ENCODE results near the gene EDEM1. TPM values are rescaled to one million over a fixed set of nuclear protein-coding genes. Genes with fewer than 3 reads are reported as not detected.

The EDEM1 gene
- polyA plus RNA-seq, 1 of the 3 experiments (the other 2 are of a cell fraction), result 25.2 TPM

DNA sequence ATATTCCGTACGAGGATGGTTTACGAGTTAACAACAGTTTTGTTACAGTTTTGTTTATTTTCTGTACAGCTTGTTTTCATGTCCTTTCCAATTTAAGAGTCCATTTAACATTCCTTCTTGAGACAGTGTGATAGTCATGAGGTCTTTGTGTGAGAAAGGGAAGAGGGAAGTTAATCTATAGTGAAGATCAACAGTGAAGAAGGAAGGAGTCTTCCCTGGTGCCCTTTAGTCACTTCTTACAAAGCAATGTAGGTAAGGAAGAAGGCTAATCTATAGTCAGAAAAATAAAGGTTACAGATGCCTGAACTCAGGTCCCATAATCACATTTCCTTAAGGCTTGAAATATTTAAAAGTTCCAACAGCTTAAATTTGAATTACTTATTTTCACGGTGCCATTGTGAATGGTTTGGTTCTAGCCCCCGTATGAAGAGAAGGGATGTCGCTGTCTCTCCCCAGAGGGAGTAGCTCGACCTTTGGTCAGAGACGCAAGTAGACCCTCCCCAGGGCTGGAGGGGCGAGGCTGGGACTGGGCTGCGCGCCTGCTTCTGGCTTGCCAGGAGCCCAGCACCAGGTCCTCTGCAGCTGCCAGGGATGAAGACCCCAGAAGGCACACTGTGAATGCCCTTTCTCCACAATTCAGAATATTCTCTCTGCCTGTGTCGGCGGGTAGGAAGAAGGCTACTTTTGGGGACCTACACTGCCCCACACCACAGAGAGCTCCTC, 34.9 kb downstream of the EDEM1 start:
- Histone ChIP-seq H3K9me3 (no peaks in the 10 kb centered on the region), H3K36me3 (replicated peaks in 1 of 2; ENCODE audit: control insufficient read depth in 1 of 2, insufficient read depth in 2 of 2, low read length in 1 of 2) (peaks cover 5 to 24% of the 10 kb centered on the region in 2 experiments), H3K9ac (no peak overlapping the region), H3K9me2 (no peaks in the 10 kb centered on the region), H3K4me3 (ENCODE audit: low read depth in 2 of 2, low read length in 1 of 2) (no peak overlapping the region), H2AFZ (ENCODE audit: low read depth) (no peak overlapping the region), H3K4me1 (ENCODE audit: control insufficient read depth in 1 of 2, insufficient read depth in 2 of 2, low read depth in 1 of 2, low read length in 1 of 2) (no peaks in the 10 kb centered on the region; a peak in 1 of 4 replicates), H3K4me2 (no peak overlapping the region), H3K79me2 (ENCODE audit: insufficient read depth) (no peaks in the 10 kb centered on the region), H3K27me3 (ENCODE audit: insufficient read depth) (no peaks in the 10 kb centered on the region), H3K27ac (ENCODE audit: low read depth in 2 of 2, low read length in 1 of 2) (no peak overlapping the region), H4K20me1 (ENCODE audit: insufficient read depth) (no peaks in the 10 kb centered on the region), H3F3A (replicated peaks; ENCODE audit: insufficient read depth) (no peaks in the 10 kb centered on the region)
- no peak for TF ChIP-seq RAD21 (IDR thresholded peaks at IDR 0.05; ENCODE audit: low read length)
- no peak for TF ChIP-seq NRF1 (IDR thresholded peaks at IDR 0.05; ENCODE audit: low read depth, low read length)
- TF ChIP-seq, protein P1, sequence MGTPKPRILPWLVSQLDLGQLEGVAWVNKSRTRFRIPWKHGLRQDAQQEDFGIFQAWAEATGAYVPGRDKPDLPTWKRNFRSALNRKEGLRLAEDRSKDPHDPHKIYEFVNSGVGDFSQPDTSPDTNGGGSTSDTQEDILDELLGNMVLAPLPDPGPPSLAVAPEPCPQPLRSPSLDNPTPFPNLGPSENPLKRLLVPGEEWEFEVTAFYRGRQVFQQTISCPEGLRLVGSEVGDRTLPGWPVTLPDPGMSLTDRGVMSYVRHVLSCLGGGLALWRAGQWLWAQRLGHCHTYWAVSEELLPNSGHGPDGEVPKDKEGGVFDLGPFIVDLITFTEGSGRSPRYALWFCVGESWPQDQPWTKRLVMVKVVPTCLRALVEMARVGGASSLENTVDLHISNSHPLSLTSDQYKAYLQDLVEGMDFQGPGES (IDR thresholded peaks at IDR 0.05; ENCODE audit: low read depth, low read length), result no peak
- no peak for TF ChIP-seq RXRA (IDR thresholded peaks at IDR 0.05; ENCODE audit: borderline replicate concordance, low read depth)
- TF ChIP-seq GABPA (IDR thresholded peaks at IDR 0.05; ENCODE audit: low read depth), result no peak
- TF ChIP-seq, protein P2, sequence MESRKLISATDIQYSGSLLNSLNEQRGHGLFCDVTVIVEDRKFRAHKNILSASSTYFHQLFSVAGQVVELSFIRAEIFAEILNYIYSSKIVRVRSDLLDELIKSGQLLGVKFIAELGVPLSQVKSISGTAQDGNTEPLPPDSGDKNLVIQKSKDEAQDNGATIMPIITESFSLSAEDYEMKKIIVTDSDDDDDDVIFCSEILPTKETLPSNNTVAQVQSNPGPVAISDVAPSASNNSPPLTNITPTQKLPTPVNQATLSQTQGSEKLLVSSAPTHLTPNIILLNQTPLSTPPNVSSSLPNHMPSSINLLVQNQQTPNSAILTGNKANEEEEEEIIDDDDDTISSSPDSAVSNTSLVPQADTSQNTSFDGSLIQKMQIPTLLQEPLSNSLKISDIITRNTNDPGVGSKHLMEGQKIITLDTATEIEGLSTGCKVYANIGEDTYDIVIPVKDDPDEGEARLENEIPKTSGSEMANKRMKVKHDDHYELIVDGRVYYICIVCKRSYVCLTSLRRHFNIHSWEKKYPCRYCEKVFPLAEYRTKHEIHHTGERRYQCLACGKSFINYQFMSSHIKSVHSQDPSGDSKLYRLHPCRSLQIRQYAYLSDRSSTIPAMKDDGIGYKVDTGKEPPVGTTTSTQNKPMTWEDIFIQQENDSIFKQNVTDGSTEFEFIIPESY (IDR thresholded peaks at IDR 0.05; ENCODE audit: borderline replicate concordance, low read depth), result no peak
- TF ChIP-seq MEF2A (IDR thresholded peaks at IDR 0.05; ENCODE audit: borderline replicate concordance, low read depth), result no peak
- TF ChIP-seq GATA2 (CRISPR knock-in tag; IDR thresholded peaks at IDR 0.05), result no peak
- TF ChIP-seq, protein P3, sequence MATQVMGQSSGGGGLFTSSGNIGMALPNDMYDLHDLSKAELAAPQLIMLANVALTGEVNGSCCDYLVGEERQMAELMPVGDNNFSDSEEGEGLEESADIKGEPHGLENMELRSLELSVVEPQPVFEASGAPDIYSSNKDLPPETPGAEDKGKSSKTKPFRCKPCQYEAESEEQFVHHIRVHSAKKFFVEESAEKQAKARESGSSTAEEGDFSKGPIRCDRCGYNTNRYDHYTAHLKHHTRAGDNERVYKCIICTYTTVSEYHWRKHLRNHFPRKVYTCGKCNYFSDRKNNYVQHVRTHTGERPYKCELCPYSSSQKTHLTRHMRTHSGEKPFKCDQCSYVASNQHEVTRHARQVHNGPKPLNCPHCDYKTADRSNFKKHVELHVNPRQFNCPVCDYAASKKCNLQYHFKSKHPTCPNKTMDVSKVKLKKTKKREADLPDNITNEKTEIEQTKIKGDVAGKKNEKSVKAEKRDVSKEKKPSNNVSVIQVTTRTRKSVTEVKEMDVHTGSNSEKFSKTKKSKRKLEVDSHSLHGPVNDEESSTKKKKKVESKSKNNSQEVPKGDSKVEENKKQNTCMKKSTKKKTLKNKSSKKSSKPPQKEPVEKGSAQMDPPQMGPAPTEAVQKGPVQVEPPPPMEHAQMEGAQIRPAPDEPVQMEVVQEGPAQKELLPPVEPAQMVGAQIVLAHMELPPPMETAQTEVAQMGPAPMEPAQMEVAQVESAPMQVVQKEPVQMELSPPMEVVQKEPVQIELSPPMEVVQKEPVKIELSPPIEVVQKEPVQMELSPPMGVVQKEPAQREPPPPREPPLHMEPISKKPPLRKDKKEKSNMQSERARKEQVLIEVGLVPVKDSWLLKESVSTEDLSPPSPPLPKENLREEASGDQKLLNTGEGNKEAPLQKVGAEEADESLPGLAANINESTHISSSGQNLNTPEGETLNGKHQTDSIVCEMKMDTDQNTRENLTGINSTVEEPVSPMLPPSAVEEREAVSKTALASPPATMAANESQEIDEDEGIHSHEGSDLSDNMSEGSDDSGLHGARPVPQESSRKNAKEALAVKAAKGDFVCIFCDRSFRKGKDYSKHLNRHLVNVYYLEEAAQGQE (IDR thresholded peaks at IDR 0.05; ENCODE audit: low read depth, low read length), result no peak
- no peak for TF ChIP-seq POLR2AphosphoS5 (IDR thresholded peaks at IDR 0.05; ENCODE audit: low read depth, low read length)
- TF ChIP-seq ELF1 (IDR thresholded peaks at IDR 0.05), result no peak
- TF ChIP-seq NFIC (IDR thresholded peaks at IDR 0.05; ENCODE audit: borderline replicate concordance), result no peak
- TF ChIP-seq, protein P4, sequence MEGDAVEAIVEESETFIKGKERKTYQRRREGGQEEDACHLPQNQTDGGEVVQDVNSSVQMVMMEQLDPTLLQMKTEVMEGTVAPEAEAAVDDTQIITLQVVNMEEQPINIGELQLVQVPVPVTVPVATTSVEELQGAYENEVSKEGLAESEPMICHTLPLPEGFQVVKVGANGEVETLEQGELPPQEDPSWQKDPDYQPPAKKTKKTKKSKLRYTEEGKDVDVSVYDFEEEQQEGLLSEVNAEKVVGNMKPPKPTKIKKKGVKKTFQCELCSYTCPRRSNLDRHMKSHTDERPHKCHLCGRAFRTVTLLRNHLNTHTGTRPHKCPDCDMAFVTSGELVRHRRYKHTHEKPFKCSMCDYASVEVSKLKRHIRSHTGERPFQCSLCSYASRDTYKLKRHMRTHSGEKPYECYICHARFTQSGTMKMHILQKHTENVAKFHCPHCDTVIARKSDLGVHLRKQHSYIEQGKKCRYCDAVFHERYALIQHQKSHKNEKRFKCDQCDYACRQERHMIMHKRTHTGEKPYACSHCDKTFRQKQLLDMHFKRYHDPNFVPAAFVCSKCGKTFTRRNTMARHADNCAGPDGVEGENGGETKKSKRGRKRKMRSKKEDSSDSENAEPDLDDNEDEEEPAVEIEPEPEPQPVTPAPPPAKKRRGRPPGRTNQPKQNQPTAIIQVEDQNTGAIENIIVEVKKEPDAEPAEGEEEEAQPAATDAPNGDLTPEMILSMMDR (IDR thresholded peaks at IDR 0.05), result no peak
- TF ChIP-seq RCOR1 (IDR thresholded peaks at IDR 0.05; ENCODE audit: low read length), result no peak
- WGBS (ENCODE audit: low lambda C conversion rate), result 95% methylated on average over 11 of the region's 13 CpGs
- POLR2A ChIA-PET, result no interaction called here
- DNase-seq, result no peak
- CTCF ChIA-PET, result no interaction called here

Data from SK-N-SH (cell line).